GM12892 (cell line): ENCODE results near the gene LMF2.

Experiments used
- POLR2A ChIP-seq: IDR thresholded peaks from 2 replicates; pipeline ENCODE4 v1.6.1; 2011; ENCODE audit warnings: low read depth, low read length, control low read depth
- POLR2AphosphoS5 ChIP-seq: IDR thresholded peaks from 2 replicates; pipeline ENCODE4 v1.6.1; 2011; ENCODE audit warnings: low read depth, low read length, control low read depth
- TAF1 ChIP-seq: IDR thresholded peaks from 2 replicates; pipeline ENCODE4 v1.6.1; 2011; ENCODE audit warnings: low read depth, mild to moderate bottlenecking, control low read depth, low read length, borderline replicate concordance

DNA sequence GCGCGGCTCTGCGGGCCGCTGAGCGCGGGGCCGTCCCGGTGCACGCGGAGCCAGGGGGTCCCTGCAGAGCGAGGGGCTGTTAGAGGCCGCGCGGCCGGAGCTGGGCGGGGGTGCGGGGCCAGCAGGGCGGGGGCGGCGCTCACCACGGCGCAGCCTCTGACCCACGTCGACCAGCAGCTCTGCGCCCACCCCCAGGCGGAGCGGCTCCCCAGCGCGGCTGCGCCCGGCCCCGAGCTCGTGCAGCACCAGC is 18.3 kb upstream of the LMF2 start:
- no peak for TF ChIP-seq TAF1
- no peak for TF ChIP-seq POLR2A
- no peak for TF ChIP-seq POLR2AphosphoS5
